ENCODE measurements around the gene KRT15.

KRT15 gene

GRCh38 chr17:41504246-41504977 lies 14.3 kb downstream of the KRT15 start:
- no peak for DNase-seq (ENCODE audit: insufficient read length, low spot score)
- no peak for FAIRE-seq
- TF ChIP-seq CTCF (IDR thresholded peaks at IDR 0.05; ENCODE audit: insufficient read depth, missing control alignments): no peak

GRCh38 chr17:41503202-41503601 lies 15.5 kb downstream of the KRT15 start:
- DNase-seq (ENCODE audit: insufficient read length, low spot score) (no peak), FAIRE-seq (no peak)
- no peak for TF ChIP-seq CTCF (IDR thresholded peaks at IDR 0.05; ENCODE audit: insufficient read depth, missing control alignments)

- DNase-seq (ENCODE audit: insufficient read length, low spot score) (no peak), FAIRE-seq (no peak)
- no peak for TF ChIP-seq CTCF (IDR thresholded peaks at IDR 0.05; ENCODE audit: insufficient read depth, missing control alignments)
These were observed 18.4 kb downstream of the KRT15 start for GRCh38 chr17:41500131-41500911.

GRCh38 chr17:41499714-41500113 lies 19.0 kb downstream of the KRT15 start:
- FAIRE-seq (no peak), DNase-seq (ENCODE audit: insufficient read length, low spot score) (no peak)
- TF ChIP-seq CTCF (IDR thresholded peaks at IDR 0.05; ENCODE audit: insufficient read depth, missing control alignments): no peak

GRCh38 chr17:41498276-41498675 lies 20.4 kb downstream of the KRT15 start:
- FAIRE-seq: no peak
- TF ChIP-seq CTCF (IDR thresholded peaks at IDR 0.05; ENCODE audit: insufficient read depth, missing control alignments): no peak
- DNase-seq (ENCODE audit: insufficient read length, low spot score): no peak

GRCh38 chr17:41496803-41497484 lies 21.7 kb downstream of the KRT15 start:
- peak; percentile 35 for TF ChIP-seq CTCF (IDR thresholded peaks at IDR 0.05; ENCODE audit: insufficient read depth, missing control alignments)
- FAIRE-seq (no peak), DNase-seq (ENCODE audit: insufficient read length, low spot score) (no peak)

Measured in D721Med (cell line).